CD4-positive, alpha-beta T cell treated with Interleukin-17A for 1 hour (primary cell): ENCODE results near the gene DLST.
A peak's percentile ranks its signal among the peaks of the same experiment; 100 is the strongest.

Experiments used
- DNase-seq: peaks from one replicate; pipeline ENCODE4 v3.0.0-alpha.2; 2020

DLST gene

GRCh38 chr14:74860899-74861733 is 20.6 kb upstream of the DLST start:
- DNase-seq: peak; percentile 90

- no peak for DNase-seq
Measured at GRCh38 chr14:74861734-74862090, 20.0 kb upstream of the DLST start.

DNA sequence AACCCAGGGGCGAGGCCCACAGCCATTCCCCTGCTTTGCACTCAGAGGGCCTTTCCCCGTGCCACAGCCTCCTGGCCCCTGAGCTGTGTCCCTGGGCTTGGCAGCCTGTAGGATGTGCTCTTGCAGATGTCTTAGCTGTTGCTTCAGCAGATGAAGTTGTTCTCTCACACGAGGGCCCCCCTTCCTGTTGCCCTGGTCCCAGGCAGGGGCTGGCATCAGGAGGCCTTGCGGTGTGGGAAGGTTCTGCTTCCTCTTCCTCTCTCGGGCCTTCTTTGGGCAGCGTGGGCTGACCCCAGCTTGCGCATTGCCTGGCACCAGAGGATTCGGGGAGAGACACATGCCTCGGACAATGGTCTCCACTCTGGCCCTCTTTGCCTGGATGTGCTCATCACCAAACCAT is 18.4 kb upstream of the DLST start:
- no peak for DNase-seq

- DNase-seq: no peak
Measured at GRCh38 chr14:74864198-74864597, 17.5 kb upstream of the DLST start.

- DNase-seq: no peak
Measured at GRCh38 chr14:74865156-74865555, 16.6 kb upstream of the DLST start.

- DNase-seq: no peak
Measured at GRCh38 chr14:74866708-74867389, 14.9 kb upstream of the DLST start.

DNA sequence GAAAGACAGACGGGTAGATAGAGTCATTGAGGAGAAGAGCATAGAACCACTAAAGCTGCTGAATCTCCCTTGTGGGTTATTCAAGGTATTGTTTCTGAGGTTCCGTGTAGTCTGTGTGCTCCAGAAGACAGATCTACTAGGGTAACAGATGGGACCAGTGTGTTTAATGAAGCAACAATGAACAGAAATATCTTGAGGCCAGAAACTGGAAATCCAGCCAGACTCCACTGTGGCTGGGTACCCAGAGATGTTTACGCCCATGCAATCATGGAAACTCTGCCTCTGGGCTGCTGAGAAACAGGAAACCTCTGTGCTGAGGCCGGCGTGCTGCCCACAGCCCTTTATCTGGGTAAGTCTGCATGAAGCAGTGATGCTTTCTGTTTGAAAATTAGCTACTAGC is 14.0 kb upstream of the DLST start:
- peak; percentile 52 for DNase-seq

GRCh38 chr14:74868739-74869138 is 13.0 kb upstream of the DLST start:
- DNase-seq: no peak

DNA sequence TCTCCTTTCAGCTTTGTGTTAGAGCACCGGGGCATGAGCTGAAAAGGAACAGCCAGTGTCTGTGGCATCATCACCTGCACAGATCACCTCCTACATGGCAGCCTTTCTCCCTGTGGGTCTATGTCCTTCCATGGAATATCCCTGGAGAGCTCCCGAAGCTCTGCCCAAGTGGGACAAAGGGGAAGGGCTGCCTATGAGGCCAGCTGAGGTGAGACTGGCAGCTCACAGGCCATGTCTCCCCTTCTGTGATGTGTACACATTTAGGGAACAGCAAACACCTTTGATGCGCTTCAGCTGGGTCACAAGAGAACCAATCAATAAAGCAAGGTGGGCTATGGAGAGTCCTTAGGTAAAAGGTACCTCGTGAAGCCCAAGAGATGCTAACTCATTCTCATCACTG is 9.9 kb upstream of the DLST start:
- no peak for DNase-seq

GRCh38 chr14:74875204-74875603 is 6.5 kb upstream of the DLST start:
- DNase-seq: no peak

DNA sequence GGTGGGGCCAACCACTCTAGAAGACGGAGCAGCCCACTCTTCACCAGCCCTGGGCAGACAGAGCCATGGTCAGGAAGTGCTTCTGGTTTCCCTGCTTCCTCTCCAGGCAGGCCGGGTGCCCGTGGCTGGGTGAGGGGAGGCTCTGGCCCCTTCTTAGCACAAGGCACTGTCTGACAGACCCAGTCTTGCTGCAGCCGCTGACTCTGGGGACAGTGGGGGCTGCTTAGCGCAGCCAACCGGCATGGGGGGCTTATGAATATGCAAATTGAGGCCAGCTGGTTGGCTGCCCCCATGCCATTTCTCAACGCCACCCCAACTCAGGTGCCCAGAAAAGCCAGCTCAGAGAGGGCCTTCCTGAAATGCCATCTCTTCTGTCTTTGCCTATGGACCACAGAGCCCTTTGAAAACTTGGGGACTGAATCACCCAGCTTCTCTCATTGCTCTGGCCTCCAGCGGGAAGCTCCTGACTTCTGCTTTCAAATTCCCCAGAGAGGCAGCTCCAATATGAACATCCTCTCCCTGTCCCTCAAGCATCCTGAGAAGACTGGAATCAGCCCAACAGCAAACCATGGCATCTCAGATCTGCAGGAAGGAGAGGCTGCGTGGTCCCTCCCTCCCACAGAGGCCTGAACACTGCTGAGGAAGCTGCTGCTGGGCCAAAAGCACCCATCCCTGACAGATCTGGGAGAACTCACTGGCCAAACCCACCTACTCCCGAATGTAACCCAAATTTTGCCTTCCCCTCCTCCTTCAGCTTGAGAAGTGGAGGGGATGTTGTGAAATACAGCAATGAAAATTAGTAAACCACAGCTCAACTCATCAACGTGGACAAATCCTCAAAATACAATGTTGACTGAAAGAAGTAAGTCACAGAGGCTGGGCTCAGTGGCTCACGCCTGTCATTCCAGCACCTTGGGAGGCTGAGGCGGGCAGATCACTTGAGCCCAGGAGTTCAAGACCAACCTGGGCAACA is 5.5 kb upstream of the DLST start, which contains the start of gene PROX2:
TSS of gene PROX2 (minus strand) at position 205 of the 973 bp plus-strand sequence. CDS start 12,311 bp downstream, outside the sequence.
- peak; percentile 23 for DNase-seq

- DNase-seq: no peak
Measured at GRCh38 chr14:74879427-74880182, 2.1 kb upstream of the DLST start.

DNA sequence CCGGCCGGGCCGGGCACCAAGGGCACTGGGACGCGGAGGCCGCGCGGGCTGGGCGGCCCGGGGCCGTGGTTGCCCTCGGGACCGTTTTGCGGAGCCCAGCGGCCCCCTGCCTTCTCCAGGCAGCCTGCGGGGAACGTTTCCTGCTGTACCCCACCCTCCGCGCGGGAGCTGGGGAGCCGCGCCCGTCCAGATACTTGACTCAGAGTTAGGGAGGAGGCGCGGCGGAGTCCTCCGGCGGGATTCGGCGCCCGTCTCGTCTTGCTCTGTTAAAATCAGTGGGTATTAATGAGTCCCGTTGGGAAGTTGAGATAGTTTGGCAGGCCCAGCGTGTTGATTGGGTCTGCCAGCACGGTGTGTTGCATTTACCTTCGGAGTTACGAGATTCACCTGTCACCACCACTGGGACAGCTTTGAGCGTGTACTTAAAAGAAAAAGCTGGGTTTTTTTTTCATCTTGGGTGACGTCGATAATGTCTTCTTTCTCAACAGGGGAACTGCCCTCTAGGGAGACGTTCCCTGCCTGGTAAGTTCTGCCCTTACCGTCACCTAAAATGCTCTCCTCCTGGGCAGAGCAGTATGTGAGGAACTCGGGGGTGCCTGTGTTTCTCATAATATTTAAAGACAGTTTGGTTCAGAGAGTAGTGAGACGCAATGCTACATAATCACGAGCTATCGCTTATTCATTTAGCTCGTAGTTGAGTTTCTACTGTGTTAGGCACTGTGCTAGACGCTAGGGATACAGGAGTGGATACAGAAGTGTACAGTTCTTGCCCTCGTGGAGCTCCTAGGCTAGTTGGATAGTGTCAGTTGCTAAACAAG is 596 bp downstream of the DLST start:
- DNase-seq: peak; percentile 76

GRCh38 chr14:74886001-74886400 is 4.3 kb downstream of the DLST start:
- no peak for DNase-seq

- DNase-seq: peak; percentile 27
Measured at GRCh38 chr14:74888164-74889158, 6.7 kb downstream of the DLST start.

GRCh38 chr14:74890262-74890661 is 8.5 kb downstream of the DLST start:
- no peak for DNase-seq

DNA sequence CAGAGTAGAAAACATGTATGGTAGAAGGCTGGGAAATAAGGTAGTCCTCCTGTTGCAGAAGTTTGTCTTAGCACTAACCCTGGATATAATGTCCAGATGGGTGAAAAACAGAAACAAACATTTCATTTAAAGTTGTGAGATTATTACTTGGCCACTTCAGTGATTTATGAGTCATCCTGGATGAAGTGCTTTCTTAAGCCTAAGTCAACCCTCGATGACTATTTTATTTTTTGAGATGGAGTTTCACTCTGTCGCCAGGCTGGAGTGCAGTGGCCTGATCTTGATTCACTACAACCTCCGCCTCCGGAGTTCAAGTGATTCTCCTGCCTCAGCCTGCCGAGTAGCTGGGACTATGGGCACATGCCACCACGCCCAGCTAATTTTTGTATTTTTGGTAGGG is 10.2 kb downstream of the DLST start:
- DNase-seq: no peak

DNA sequence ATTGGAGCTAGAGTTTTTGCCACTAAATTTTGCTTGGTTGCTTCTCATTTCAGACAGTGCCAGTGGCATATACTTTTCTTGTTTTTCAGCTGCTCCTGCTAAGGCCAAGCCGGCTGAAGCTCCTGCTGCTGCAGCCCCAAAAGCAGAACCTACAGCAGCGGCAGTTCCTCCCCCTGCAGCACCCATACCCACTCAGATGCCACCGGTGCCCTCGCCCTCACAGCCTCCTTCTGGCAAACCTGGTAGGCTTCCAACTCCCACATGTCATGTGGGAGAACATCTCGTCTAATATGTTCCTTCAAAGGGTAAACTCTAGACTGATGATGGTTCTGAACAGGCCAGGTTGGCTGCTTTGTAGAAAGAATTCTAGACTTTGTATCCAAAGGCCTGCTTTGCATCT is 11.0 kb downstream of the DLST start:
- DNase-seq: no peak

DNA sequence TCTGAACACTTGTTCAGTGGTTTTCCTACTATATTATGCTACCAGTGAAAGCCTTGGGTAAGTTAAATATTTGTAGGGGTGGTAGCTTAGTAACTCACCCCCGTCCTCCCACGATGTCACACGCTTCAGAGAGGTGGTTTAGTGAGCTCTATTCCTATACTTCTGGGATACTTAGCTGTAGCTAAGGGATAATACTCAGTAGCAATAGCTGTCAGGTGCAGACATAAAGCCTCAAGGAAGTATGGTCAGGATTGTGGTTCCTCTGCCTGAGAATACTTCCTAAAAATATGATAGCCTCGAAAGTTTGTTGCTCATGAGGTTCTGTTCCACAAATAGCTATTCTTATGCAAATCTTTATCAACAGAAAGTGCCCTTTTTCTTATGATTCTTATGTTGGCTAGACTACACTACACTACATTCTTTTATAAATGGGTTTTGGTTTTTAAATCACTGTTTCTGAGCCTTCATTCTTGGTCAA is 11.9 kb downstream of the DLST start:
- DNase-seq: no peak

GRCh38 chr14:74896400-74896799 is 14.7 kb downstream of the DLST start:
- no peak for DNase-seq
